ENCODE results near the gene HSPA12A.

The HSPA12A gene

DNA sequence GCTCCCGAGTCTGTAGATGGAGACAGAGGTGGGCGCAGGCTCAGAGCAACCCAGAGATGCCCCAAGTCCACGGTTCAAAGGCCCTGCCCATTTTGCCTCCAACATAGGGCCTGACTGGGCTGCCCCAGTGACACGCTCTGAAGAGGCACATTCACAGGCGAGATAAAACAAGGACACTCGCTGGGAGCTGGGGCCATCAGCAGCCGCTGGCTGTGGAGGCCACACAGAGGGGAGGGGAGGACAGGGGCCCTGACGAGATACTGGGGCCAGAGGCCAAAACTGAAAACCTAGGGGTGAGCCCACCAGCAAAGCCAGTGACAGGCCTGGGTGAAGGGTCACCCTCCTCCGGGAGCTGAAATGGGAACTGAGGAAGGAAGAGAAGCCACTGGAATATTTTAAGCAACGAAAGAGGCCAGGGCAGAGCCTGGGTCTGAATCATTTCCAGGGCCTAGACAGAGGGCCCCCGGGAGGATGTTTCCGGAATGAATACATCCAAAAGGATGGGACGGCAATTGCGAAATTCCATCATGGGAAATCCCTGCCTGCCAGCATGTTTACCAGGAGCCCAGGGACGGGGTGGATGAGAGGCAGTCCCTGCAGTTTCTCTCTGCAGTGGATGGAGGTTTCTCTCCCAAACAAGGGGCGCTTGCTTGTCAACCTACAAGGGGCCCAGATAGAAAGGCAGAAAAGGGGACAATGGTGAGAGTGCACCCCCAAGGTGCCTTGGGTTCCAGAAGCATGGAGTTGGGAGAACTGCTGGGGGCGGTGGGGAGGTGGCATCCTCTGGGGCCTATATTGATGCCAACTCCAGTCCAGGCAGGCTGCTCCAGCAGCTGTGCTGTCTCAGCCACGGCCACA is 29.0 kb upstream of the HSPA12A start:
- no peak for FAIRE-seq

DNA sequence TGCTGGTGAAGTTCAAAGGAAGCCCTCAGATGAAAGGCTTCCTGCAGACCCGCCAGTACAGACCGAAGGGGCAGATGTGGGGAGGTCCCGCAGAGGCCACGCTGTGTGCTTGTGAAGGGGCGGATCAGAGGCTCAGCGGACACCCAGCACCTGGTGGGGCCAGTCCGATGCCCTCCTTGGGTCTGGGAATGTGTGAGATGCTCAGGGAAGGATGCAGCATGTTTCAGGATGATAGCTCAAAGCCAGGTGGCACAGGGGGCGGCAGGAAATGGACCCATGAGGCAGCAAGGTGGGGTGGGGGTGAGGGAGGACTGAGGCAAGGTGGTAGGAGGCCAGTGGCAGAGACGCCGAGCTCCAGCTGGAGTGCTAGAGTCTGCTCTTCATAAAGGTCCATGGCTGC is 27.9 kb upstream of the HSPA12A start:
- no peak for FAIRE-seq

DNA sequence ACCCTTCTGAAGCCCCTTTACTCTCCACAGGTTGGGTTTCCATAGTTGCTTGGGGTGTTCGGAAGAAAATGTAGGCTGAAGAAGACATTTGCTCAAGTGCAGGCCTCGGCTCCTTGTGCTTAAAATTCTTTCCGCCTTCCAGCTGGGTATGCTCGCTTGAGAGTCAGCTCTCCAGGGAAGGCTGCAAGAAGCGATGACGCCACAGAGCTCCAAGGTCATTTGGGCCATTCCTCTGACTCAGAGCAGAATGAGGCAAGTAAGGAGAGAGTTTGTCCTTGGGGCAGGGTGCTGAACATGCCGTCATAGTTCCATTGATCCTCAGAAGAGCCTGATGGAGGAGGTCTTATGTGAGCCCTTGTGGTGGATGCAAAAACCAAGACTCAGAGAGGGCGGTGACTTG is 27.4 kb upstream of the HSPA12A start:
- FAIRE-seq: no peak

DNA sequence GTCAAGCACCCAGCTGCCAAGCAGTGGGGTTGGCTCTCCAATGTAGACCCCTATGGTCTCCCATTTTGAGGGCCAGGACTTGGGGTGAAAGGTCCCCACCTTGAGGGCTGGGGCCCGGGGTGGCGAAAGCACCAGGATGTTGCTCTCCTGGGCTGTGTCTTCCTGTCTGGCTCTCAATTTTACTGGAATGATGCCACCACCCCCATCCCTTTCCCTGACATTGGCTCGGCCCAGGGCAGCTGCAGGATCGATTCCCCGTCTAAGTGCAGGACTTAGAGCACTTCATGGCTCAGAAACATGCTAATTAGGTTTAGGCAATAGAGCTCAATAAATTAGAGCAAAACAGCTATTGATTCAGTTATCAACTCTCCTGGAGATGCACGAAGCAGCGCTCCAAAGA is 27.0 kb upstream of the HSPA12A start:
- FAIRE-seq: no peak

DNA sequence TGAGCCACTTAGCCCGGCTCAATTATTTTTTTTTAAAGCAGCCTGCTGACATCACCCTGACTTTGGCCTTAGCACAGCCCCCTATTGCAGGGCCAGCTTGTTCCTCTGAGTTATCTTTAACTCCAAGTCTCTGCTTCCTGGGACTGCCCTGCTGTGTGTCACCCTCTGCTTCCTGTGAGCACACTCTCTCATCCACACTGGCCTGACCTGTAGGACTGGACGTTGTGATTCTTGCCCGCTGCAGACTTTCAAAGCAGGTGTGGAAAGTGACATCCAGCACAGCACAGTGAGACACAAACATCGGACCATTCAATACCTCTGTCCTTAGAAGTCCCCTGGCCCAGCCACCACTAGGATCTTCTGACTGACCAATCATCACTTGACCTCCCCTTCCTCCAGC is 26.4 kb upstream of the HSPA12A start:
- no peak for FAIRE-seq

DNA sequence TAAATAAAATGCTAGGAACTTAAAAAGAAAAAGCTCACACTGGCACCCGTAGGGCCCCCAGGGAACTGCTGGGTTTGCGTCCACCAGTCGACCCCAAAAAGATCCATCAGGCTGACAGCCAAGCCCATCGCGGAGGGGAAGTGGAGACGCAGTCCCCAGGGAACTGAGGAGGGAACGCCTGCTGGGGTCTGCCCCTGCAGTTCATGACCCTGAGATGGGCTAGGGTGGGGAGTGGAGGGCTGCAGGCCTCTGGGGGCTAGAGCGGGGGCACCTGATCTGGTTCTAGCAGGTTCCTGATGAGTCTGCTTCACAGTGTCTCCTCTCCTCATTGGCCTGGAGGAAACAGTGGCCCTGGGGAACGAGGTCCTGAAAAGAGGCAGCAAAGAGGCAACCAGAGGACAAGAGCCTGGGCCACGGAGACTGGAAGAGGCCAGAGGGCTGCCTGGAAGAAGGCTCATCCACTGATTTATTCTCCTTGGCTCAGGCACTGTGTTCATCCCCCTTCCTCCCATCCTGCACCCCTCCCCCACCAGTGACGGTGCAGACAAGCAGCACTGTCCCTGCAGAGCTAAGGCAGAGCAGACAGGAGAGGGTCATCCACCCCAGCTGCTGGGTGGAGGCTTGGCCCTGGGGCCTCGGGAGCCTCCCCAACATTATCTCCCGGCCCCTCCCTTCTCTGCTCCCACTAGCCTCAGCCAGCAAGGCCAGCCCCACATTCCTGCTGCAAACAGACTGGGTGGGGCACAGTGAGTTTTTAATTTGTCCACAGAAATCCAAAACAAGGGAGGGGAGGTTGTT is 24.7 kb upstream of the HSPA12A start:
- no peak for FAIRE-seq

DNA sequence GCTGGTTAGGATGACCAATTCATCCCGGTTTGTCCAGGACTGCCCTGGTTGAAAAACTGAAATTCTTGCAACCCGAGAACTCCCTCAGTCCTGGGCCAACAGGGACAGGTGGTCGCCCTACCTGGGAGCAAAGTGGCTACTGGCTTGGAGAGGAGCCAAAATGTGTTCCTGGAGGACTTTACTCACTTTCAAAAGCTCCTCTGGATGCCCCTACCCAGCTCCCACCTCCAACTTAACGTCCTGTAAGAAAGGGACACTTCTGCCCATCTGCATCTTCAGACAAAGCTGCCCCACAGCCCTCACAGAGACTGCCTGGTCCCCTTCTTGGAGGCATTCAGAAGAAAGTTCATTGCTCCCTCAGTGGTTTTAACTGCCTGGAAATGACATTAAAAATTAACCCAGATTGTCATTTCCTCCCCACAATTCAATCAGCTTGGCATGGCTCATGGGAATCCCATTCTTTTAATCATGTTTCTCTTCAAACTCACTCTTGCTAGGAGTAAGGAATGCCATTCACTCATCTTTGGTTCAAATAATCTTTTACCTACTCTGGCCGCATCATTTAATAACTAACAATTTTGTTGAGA is 24.0 kb upstream of the HSPA12A start:
- no peak for FAIRE-seq

DNA sequence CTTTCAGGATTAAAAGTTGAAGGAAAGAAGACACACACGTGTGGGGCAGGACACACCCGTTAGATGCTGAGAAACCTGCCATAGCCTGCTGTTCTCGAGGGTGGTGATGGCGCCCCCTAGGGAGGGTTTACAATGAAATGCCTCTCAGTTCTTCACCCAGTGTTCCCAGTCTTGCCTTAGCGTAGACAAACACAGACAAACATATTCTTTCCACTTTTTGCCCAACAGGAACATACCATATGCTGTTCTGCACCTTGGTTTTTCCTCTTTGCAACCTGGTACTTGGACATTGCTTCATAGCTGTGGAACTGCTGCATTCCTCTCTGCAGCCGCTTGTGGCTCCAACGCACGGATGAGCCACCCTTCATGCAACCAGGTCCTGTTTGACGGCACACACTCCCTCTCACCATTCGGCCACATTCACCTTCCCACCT is 23.3 kb upstream of the HSPA12A start:
- no peak for FAIRE-seq

DNA sequence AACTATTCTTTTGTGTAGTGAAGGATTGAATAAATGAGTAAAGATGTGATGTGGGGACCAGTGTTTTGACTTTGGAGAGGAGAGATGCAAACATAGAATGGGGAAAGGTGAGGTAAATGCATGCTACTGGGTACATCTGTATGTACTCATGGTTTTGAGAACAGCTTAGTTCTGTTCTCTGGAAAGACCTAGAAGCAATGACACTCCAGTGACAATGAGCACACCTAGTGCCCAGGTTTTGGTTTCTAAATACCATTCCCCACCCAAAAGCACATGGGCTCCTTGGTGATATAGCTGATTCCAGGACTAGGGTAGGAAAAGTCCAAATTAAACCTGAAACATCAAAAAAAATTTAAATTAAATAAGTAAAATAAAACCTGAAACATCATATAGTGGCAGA is 22.6 kb upstream of the HSPA12A start:
- no peak for FAIRE-seq

DNA sequence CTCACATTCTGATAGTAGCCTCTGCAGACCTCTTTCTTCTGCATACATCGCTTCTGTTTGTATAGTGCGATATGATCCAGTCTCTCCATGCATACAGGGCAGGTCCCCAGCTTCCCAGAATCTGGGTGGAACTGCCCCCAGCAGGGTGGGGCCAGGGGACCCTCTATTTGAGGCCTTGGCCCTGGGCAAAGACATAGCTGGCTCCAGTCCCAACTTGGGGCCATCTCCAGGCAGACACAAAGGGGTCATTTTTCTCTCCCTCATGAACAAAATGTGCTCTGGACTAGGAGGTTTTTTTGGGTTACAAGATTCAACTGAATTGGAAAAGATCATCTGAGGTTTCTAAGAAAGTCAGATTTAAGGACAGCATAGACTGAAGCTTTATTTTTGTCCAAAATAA is 21.1 kb upstream of the HSPA12A start:
- no peak for FAIRE-seq

DNA sequence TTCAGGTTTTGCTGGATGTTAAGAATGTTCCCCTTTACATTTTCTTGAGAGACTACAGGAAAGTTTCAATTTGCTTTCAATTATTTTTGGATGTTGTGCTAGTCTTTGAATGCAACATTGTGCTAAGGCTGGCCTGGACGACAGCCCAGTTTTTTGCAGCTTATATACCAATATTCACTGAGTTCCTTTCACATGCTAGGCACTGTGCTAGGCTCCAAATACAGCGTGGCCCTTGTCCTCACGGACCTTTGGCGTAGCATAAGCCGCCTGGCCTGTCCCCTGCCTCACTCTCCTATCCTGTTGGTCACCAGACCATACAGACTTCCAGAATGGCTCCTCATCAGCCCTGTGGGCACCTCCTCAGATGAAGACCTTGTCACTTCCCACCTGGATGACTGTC is 19.5 kb upstream of the HSPA12A start:
- FAIRE-seq: no peak

DNA sequence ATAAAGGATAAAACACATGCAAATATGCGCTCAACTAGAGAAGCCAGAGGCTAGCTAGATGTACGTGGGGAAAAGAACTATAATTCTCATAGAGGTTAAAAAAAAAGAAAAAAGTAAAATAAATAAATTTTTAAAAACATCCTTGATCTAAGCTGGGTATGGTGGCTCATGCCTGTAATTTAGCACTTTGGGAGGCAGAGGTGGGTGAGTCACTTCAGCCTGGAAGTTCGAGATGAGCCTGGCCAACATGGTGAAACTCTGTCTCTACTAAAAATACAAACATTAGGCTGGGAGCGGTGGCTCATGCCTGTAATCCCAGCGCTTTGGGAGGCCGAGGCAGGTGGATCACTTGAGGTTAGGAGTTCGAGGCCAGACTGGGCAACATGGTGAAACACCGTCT is 18.6 kb upstream of the HSPA12A start:
- FAIRE-seq: no peak

DNA sequence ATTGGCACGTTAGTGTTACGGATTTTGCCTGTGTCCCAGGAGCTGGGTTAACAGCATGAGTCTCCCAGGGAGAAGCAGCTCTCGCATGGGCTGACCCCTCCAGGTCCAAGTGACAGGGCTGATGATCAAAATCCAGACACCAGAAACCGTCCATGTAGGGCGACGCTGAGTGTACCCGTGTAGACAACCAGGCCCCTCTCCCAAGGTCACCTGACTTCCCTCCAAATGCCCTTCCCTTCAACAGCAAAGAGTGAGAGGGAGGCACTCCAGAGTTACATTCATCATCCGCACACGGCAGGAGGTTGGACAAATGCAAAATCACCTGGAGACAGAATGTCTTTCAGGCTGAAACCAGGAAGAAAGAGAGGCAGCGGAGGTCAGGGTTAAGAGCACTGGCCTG is 14.9 kb upstream of the HSPA12A start:
- no peak for FAIRE-seq

DNA sequence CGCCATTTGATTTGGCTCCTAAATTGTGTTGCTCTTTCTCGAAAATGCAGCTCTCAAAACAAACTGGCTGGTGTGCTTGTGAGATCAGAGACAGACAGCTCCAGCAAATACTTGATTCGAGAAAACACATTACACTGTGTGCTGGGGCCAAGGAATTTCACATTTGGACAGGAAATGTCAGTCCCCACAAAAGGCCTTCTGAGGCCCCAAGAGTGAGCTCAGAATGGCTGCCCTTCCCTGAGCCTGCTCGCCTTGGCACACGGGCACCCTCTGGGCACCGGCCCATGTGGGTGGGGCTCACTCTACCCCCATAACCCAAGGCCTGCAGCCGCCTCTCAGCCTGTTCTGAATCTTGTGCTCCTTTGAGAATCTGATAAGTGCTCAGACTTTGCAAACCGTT is 13.9 kb upstream of the HSPA12A start:
- no peak for FAIRE-seq

DNA sequence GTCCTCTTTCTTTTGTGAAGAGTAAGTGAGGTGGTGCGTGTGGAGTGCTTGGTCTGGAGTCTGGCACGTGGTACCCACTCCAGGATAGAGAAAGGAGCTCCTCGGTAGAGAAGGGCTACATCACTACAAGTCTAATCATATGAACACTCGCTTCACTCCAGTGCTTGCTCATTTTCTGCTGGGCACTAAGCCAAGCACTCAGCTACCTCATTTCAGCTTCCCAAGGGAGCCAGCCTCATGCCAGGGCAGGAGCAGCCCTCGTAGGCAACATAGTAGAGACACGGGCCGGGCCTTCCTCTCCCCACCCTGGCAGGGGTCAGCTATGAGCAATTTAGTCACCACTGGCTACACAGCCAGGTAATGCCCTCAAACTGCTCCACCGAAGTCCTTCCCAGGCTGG is 11.4 kb upstream of the HSPA12A start:
- no peak for FAIRE-seq

DNA sequence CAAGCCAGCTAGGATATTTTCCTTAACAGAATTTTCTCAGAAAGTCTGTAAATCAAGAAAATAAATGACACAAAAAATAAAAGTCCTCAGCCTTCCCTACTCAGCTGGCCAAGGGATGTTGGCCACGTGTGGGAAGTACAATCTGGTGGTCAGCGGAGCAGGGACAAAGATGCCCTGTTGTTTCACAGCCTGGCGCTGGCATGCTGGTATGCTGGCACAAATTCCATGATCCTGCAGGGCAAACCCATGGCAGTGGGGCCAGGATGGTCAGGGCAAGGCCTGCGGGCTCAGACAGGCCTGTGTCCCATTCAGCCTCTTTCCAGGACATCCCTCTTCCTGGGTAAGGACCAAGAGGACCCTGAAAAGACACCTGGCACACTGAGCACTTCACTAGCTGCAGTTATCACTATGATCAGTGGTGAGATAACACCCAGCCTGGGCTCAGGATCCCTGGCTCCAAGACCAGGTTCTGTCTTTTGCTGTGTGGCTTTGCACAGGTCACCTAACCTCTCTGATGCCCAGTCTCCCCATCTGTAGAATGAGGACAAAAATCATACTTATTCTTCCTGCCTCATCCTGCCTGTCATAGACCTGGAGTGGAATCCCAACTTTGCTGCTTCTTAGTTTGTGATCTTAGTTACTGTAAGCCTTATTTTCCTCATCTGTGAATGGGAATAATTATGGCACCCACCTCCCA is 10.8 kb upstream of the HSPA12A start:
- FAIRE-seq: no peak

DNA sequence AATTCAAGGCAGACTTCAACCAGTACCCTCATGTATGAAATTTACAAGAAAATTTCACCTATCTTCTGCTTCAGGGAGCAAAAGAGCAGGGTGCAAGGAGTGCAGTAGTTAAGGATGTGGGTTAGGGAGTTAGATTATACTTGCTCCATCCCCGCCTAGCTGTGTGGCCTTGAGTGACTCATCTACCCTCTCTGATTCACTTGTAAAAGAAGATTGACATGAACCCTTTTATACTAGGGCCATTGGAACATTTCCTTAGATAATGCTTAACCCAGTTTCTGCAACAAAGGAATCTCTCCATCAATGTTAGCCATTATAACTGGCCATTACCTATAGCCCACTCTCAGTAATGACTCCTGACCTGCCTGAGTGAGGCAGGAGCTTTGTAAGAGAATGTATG is 10.2 kb upstream of the HSPA12A start:
- FAIRE-seq: no peak

DNA sequence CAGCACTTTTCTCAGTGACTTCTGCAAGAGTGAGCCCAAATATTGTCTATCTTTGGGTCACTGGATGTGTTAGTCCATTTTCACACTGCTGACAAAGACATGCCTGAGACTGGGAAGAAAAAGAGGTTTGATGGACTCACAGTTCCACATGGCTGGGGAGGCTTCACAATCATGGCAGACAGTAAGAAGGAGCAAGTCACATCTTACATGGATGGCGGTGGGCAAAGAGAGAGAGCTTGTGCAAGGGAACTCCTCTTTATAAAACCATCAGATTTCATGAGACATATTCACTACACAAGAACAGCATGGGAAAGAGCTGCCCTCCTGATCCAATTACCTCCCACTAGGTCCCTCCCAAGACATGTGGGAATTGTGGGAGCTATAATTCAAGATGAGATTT is 6.1 kb upstream of the HSPA12A start:
- no peak for FAIRE-seq

DNA sequence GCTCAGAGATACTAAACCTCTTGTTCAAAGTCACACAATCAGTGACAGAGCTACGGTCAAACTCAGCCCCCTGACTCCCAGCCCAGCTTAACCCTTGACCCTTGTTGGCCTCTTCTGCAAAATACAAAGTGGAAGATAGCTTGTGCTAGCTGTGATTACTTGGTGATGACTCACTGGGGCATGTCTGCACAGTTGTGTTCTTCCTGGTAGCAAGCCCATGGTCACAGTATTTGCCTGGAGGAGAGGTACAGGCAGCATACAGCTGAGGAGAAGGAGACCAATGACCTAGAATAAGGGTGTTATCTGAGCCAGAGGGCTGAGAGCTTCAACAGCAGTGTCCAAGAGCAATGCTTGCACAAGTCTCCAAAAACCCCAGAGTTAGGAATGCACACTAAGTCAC is 5.7 kb upstream of the HSPA12A start:
- no peak for FAIRE-seq

DNA sequence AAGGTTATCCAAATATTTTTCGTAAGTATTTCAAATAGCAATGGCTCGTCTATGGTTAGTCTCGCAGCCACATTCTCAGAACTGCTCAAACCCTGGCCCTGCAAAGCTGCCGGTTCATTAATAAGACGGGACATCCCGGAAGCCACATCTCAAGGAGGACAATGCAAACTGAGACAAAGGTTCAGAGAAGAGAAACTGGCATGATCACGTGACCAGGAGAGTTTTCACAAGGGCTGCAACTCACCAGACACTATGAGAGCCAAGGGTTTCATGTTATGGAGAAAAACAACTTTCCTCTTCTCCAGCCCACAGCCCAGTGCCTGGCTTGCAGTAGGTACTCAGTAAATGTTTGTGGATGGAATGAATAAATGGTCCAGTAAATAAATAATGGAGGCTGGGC is 5.0 kb upstream of the HSPA12A start:
- FAIRE-seq: no peak

DNA sequence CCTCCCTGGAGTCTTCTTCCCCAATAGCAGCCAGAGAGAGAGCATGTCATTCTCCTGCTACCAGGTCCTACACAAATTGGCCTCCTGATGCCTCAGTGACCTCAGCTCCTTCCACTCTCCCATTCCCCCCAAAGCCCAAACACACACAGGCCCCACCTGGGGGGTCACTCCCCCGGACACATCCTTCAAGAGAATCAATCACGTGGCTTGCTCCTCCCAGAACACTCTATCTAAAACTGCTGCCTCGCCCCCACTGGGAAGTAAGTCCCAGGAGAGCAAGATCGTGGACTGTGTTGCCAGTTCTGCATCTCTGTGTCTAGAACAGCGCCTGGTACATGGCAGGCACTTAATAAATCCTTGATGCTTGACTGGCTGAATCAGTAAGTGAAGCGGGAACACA is 2.5 kb upstream of the HSPA12A start:
- FAIRE-seq: no peak

DNA sequence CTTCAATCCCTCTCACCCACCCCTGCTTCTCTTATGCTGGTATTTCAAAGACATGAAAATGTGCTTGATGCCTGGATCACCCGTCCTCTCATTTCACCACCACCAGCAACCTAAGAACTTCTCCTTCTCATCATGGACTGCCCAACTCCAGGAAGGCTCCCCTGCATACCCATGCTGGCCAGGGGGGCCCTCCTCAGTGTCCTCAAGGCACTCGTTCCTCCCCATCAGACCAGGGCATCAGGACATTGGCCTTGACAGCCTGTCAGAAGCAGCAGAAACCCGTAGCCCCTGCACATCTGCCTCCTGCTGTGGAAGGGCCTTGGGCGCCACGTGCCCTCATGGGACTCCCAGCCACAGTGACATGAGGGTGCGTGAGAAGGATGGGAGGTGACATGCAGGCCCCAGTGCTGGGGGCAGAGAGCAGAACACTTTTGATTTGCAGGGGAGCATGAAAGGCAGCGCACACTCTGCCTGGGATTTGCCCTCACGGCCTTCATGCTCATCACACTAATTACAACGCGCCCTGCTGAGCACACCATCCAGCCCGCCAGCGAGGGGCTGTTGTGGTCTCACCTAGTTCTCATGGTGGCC is 1.9 kb upstream of the HSPA12A start:
- FAIRE-seq: no peak

All from A204.1 (cell line).